ENCODE results near the gene STUM.

Gene STUM

DNA sequence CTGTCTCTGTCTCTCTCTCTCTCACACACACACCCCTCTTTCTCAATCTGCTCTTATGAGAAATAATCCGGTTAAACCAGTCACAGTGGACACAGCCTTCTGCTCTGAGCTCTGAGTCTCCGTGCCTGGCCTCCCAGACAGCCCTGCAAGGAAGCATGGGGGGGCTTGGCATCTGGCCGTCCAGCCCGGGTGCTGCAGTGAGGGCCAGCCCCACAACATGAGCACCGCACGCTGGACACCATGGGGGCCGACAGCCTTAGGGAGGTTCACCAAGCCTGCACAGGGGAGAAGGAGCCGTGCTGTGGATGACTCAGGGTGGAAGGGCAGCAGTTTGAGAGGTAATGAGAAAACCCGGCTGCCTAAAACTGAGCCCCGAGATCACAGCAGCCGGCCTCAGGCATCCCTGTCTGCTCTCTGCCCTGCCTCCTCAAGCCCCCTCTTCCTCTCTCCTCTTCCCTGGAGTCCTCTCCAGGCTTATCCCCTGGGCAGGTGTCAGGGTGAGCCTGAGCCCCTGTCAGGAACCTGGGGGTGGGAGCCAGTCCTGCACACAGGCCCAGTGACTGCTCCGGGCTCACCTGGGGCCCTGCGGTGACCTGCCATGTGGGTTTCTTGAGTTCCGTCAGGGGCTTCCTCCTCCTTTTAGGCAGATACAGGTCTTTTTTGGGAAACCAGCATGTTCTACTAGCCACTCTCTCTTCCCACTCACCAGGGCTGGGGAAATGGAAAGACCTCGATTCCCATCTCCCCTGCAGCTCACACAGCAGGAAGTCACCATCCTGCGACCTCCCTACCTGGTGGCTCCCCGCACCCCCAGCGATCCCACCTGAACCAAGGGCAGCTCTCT lies 97.7 kb downstream of the STUM start:
- peaks cover 49% of the 10 kb centered on the region for H3K4me1 ChIP-seq (ENCODE audit: insufficient read depth, low read length)
- H3K4me3 ChIP-seq (ENCODE audit: low read depth in 1 of 2, low read length in 2 of 2): no peak overlapping the region
- H3K9ac ChIP-seq (ENCODE audit: low read length): no peak overlapping the region
- no peaks in the 10 kb centered on the region for H3K9me3 ChIP-seq (ENCODE audit: low read length)
- no peaks in the 10 kb centered on the region for H3K27me3 ChIP-seq (ENCODE audit: control insufficient read depth in 1 of 2, insufficient read depth in 2 of 2, low read length in 2 of 2)
- H3K36me3 ChIP-seq (ENCODE audit: insufficient read depth, low read length): peaks cover 51% of the 10 kb centered on the region
- peak overlapping the region; percentile 47 for H3K27ac ChIP-seq (ENCODE audit: low read depth, low read length)

DNA sequence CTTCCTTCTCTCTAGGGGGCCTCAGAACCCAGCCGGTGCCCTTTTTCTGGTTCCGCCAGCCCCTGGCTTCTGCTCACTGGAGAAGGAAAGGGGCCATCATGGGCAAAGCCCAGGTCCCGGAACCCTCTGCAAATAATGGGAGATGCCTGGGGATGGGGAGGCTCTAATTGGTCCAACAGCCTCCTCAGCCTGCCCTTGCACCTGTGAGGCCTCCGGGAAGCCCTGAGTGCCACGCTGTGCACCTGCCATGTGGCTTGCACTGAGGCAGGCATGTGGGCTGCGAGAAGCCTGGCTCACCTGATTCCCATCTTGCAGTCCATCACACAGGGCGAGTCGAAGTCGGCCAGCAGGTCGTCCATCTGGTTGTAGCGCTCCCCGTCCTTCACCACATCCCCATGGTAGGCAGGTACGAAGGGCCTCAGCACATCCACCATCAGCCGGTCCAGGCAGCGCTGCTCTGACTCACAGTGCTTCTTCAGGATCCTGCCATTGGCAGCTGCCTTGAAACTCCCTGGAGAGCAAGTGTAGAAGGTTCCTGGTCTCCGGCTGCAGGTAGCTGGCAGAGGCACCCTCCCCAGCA lies 98.4 kb downstream of the STUM start:
- peaks cover 48% of the 10 kb centered on the region for H3K36me3 ChIP-seq (ENCODE audit: insufficient read depth, low read length)
- H3K9me3 ChIP-seq (ENCODE audit: low read length): no peaks in the 10 kb centered on the region
- H3K4me1 ChIP-seq (ENCODE audit: insufficient read depth, low read length): peaks cover 49% of the 10 kb centered on the region
- no peak overlapping the region for H3K9ac ChIP-seq (ENCODE audit: low read length)
- peak overlapping the region; percentile 31 for H3K27ac ChIP-seq (ENCODE audit: low read depth, low read length)
- no peak overlapping the region for H3K4me3 ChIP-seq (ENCODE audit: low read depth in 1 of 2, low read length in 2 of 2)
- H3K27me3 ChIP-seq (ENCODE audit: control insufficient read depth in 1 of 2, insufficient read depth in 2 of 2, low read length in 2 of 2): no peaks in the 10 kb centered on the region

DNA sequence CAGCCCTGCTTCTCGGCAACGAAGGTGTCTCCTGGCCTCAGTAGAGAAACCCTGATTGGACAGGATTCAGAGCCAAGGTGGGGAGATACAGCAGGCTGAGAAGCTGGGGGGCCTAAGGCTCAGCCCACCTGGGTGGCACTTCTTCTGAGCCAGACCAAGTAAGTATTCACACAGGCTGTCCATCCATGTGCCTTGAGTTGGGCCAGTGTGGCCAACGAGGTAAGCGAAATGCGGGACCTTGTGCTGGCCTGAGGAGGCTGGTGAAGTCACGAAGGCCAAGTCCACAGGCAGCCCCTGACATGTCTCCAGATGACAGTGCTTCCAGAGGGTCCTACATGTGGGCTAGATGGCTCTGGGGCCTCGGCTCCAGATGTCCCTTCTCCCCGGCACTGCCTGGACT lies 99.2 kb downstream of the STUM start:
- Histone ChIP-seq H3K4me1 (ENCODE audit: insufficient read depth, low read length) (peaks cover 48% of the 10 kb centered on the region), H3K9me3 (ENCODE audit: low read length) (no peaks in the 10 kb centered on the region), H3K27me3 (ENCODE audit: control insufficient read depth in 1 of 2, insufficient read depth in 2 of 2, low read length in 2 of 2) (no peaks in the 10 kb centered on the region), H3K9ac (ENCODE audit: low read length) (no peak overlapping the region), H3K27ac (ENCODE audit: low read depth, low read length) (no peak overlapping the region), H3K4me3 (ENCODE audit: low read depth in 1 of 2, low read length in 2 of 2) (no peak overlapping the region), H3K36me3 (ENCODE audit: insufficient read depth, low read length) (peaks cover 48% of the 10 kb centered on the region)

DNA sequence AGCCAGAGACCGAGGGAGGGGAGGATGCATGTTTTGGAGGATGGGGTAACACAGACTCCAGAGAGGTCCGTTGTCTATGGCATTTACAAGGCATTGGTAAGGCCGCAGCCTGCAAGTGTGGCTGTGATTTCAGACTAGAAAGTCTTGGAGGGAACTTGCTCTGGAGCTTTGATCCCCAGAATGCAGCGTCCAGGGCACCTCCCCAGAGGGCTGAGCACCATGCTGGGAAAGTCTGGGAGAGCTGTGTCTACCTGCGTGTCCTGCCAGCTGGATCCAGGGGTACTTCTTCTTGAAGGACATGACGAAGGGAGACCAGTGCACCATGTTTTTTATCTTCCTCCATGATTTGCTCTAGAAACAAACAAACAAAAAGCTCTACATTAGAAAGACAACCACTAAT lies 99.9 kb downstream of the STUM start:
- Histone ChIP-seq H3K4me3 (ENCODE audit: low read depth in 1 of 2, low read length in 2 of 2) (no peak overlapping the region), H3K36me3 (ENCODE audit: insufficient read depth, low read length) (peaks cover 46% of the 10 kb centered on the region), H3K4me1 (ENCODE audit: insufficient read depth, low read length) (peaks cover 41% of the 10 kb centered on the region), H3K27ac (ENCODE audit: low read depth, low read length) (no peak overlapping the region), H3K9me3 (ENCODE audit: low read length) (no peaks in the 10 kb centered on the region), H3K27me3 (ENCODE audit: control insufficient read depth in 1 of 2, insufficient read depth in 2 of 2, low read length in 2 of 2) (no peaks in the 10 kb centered on the region), H3K9ac (ENCODE audit: low read length) (no peak overlapping the region)

DNA sequence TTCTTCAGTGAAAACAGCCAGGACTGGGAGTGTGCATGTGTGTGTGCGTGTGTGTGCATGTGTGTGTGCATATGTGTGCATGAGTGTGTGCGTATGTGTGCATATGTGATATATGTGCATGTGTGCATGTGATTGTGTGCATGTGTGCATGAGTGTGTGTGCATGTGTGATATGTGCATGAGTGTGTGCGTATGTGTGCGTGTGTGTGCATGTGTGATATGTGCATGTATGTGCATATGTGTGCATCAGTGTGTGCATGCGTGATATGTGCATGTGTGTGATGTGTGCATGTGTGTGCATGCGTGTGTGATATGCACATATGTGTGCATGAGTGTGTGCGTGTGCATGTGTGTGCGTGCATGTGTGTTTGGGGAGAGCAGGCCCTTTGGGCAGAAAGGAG lies 100.7 kb downstream of the STUM start:
- H3K36me3 ChIP-seq (ENCODE audit: insufficient read depth, low read length): peaks cover 40% of the 10 kb centered on the region
- H3K4me1 ChIP-seq (ENCODE audit: insufficient read depth, low read length): peaks cover 36% of the 10 kb centered on the region
- no peak overlapping the region for H3K4me3 ChIP-seq (ENCODE audit: low read depth in 1 of 2, low read length in 2 of 2)
- H3K9me3 ChIP-seq (ENCODE audit: low read length): no peaks in the 10 kb centered on the region
- H3K27ac ChIP-seq (ENCODE audit: low read depth, low read length): no peak overlapping the region
- no peaks in the 10 kb centered on the region for H3K27me3 ChIP-seq (ENCODE audit: control insufficient read depth in 1 of 2, insufficient read depth in 2 of 2, low read length in 2 of 2)
- no peak overlapping the region for H3K9ac ChIP-seq (ENCODE audit: low read length)

DNA sequence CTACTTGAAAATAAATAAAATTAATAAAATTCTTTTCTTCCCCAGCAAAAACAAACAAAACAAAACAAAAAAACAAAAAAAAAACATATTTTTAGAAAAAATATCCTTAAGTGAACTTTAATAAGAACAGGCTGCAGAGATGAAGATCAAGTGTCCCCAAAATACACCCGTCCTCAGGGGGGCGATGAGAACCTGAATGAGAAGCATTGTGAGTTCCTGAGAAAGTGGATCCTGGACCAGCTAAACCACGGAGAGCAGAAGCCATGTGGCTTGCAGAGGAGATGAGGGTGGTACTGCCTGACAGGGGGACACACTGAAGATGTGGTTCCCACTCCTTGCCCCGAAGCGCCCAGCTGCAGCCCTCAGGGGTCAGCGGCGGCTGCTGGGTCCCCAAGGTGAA lies 101.2 kb downstream of the STUM start:
- Histone ChIP-seq H3K27ac (ENCODE audit: low read depth, low read length) (no peak overlapping the region), H3K9ac (ENCODE audit: low read length) (no peak overlapping the region), H3K4me1 (ENCODE audit: insufficient read depth, low read length) (peaks cover 31% of the 10 kb centered on the region), H3K9me3 (ENCODE audit: low read length) (no peaks in the 10 kb centered on the region), H3K27me3 (ENCODE audit: control insufficient read depth in 1 of 2, insufficient read depth in 2 of 2, low read length in 2 of 2) (no peaks in the 10 kb centered on the region), H3K4me3 (ENCODE audit: low read depth in 1 of 2, low read length in 2 of 2) (no peak overlapping the region), H3K36me3 (ENCODE audit: insufficient read depth, low read length) (peaks cover 35% of the 10 kb centered on the region)

DNA sequence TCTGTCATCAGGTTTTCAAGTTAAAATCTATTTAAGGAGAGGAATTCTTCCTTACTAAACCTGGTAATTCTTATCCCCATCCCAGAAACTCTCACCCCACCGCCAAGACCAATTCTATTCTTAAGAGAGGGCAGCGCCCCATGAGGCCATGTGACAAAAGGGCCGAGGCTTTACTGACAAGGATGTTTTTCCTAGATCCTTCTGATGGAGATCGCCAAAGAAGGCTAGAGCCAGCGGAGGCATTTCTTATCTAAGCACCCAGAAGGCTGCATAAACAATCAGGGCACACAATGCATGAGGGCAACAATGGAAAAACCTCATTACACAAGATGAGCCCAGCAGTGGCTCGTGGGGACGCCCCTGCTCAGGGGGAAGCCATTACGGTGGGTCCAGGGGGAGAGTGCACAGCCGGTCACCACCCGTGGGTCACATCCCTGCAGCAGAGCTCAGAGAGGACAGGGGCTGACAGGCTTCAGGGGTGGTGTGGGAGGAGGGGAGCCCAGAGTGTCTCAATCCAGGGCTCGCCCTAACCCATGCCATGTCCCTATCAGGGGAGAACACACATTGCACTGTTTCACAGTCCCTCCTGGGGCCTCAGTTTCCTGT lies 101.8 kb downstream of the STUM start:
- Histone ChIP-seq H3K36me3 (ENCODE audit: insufficient read depth, low read length) (peaks cover 30% of the 10 kb centered on the region), H3K9ac (ENCODE audit: low read length) (peak overlapping the region; percentile 8), H3K27me3 (ENCODE audit: control insufficient read depth in 1 of 2, insufficient read depth in 2 of 2, low read length in 2 of 2) (no peaks in the 10 kb centered on the region), H3K27ac (ENCODE audit: low read depth, low read length) (no peak overlapping the region), H3K4me1 (ENCODE audit: insufficient read depth, low read length) (peaks cover 25% of the 10 kb centered on the region), H3K9me3 (ENCODE audit: low read length) (no peaks in the 10 kb centered on the region), H3K4me3 (ENCODE audit: low read depth in 1 of 2, low read length in 2 of 2) (no peak overlapping the region)

DNA sequence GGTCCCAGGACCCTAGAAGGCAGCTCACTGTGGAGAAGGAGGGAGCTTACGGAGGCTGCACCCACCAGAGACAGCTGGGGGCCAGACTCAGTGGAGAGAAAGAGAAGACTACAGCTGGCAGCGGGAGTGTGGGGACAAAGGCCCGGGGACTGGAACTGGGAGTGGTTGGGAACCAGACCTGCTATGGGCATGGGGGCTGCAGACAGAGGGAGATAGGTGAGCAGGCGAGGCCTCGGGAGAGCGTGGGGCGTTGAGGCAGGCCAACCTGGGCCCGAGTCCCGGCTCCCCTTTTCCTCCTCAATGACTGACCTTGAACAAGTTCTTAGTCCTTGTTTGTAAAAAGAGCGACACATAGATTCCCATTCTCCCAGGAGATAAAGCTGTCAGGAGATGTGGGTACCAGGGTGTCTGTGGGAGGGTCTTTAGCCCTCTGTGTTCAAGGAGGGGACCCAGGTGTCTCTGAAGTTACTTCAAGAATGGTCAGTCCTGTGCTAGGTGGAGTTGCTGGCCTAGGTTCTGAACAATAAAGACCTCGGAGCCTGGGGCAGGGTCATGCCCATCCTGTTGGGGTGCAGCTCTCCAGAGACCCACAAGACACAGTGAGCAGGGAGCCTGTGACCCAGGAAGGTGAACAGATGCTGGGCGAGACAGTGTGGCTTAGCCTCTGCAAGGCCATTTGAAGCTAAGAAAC lies 102.6 kb downstream of the STUM start:
- no peak overlapping the region for H3K9ac ChIP-seq (ENCODE audit: low read length)
- peaks cover 17% of the 10 kb centered on the region for H3K4me1 ChIP-seq (ENCODE audit: insufficient read depth, low read length)
- no peak overlapping the region for H3K4me3 ChIP-seq (ENCODE audit: low read depth in 1 of 2, low read length in 2 of 2)
- peaks cover 28% of the 10 kb centered on the region for H3K36me3 ChIP-seq (ENCODE audit: insufficient read depth, low read length)
- no peak overlapping the region for H3K27ac ChIP-seq (ENCODE audit: low read depth, low read length)
- H3K9me3 ChIP-seq (ENCODE audit: low read length): no peaks in the 10 kb centered on the region
- H3K27me3 ChIP-seq (ENCODE audit: control insufficient read depth in 1 of 2, insufficient read depth in 2 of 2, low read length in 2 of 2): no peaks in the 10 kb centered on the region

DNA sequence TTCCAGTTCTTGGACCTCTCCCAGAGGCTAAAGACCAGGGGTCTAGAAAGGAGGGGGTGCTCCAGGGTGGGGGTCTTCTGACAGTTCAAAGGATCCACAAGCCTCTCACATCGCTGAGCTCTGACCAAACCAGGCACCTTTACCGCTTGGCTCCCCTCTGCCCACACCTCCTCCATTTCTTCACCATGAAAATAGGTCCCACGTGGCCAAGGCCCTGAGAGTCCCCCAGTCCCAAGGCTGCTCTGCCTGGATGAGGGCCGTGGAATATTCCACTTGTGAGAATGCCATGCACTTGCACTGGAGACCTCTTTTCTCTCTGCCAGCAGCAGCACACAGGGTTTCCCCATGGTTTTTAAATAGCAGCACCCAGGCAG lies 103.2 kb downstream of the STUM start:
- Histone ChIP-seq H3K4me3 (ENCODE audit: low read depth in 1 of 2, low read length in 2 of 2) (no peak overlapping the region), H3K36me3 (ENCODE audit: insufficient read depth, low read length) (peaks cover 23% of the 10 kb centered on the region), H3K27me3 (ENCODE audit: control insufficient read depth in 1 of 2, insufficient read depth in 2 of 2, low read length in 2 of 2) (no peaks in the 10 kb centered on the region), H3K9me3 (ENCODE audit: low read length) (no peaks in the 10 kb centered on the region), H3K27ac (ENCODE audit: low read depth, low read length) (no peak overlapping the region), H3K9ac (ENCODE audit: low read length) (no peak overlapping the region), H3K4me1 (ENCODE audit: insufficient read depth, low read length) (peaks cover 11% of the 10 kb centered on the region)

DNA sequence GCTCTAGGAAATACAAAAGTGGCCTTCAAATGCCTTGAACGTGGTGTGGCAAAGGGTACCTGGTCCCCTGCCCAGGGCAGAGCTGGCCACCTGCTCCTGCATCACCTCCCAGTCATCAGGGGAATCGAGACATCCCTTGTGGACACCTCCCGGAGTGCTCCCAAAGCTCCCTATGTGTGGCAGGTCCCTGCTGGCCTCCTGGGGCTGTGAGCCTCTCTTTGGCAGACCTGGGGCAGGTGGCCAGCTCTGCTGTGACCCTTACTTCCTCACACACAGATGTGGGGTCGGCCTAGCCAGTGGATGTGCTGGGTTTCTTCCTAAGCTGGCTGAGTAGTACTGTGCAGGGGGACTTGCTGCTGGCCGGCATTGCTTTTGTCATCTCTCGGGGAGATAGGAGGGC lies 104.0 kb downstream of the STUM start:
- Histone ChIP-seq H3K27me3 (ENCODE audit: control insufficient read depth in 1 of 2, insufficient read depth in 2 of 2, low read length in 2 of 2) (no peaks in the 10 kb centered on the region), H3K9ac (ENCODE audit: low read length) (no peak overlapping the region), H3K27ac (ENCODE audit: low read depth, low read length) (no peak overlapping the region), H3K36me3 (ENCODE audit: insufficient read depth, low read length) (peaks cover 14% of the 10 kb centered on the region), H3K4me1 (ENCODE audit: insufficient read depth, low read length) (peaks cover 6% of the 10 kb centered on the region), H3K4me3 (ENCODE audit: low read depth in 1 of 2, low read length in 2 of 2) (no peak overlapping the region), H3K9me3 (ENCODE audit: low read length) (no peaks in the 10 kb centered on the region)

DNA sequence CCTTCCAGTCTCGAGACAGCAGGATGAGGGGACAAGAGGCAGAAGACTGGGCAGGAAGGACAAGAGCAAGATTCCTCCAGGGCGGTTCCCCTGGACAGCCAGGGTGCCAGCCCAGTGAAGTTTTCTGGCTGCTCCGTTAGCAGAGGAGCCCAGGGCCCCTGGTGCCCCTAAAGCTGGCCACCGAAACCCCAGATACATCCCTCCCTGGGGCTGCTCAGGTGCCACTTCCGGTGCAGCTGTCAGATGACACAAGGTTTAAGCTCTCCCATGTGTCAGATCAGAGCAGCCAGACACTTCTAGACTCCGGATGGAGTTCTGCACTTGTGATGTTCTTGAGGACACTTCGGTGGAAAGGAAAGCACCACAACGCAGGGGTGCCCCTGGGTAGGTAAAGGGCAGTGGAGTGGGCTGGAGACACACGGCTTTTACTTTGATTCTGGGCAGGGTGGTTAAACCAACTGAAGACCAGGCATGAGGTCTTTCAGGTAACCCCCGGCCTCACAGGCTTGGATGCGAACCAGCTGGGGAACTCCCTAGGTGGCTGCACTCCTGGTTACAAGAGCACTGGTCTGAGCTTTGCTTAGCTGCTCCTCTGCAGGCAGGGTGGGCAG lies 104.9 kb downstream of the STUM start:
- H3K4me3 ChIP-seq (ENCODE audit: low read depth in 1 of 2, low read length in 2 of 2): no peak overlapping the region
- H3K36me3 ChIP-seq (ENCODE audit: insufficient read depth, low read length): peaks cover 6% of the 10 kb centered on the region
- peak overlapping the region; percentile 45 for H3K27ac ChIP-seq (ENCODE audit: low read depth, low read length)
- peaks cover 6% of the 10 kb centered on the region for H3K4me1 ChIP-seq (ENCODE audit: insufficient read depth, low read length)
- H3K9me3 ChIP-seq (ENCODE audit: low read length): no peaks in the 10 kb centered on the region
- no peaks in the 10 kb centered on the region for H3K27me3 ChIP-seq (ENCODE audit: control insufficient read depth in 1 of 2, insufficient read depth in 2 of 2, low read length in 2 of 2)
- H3K9ac ChIP-seq (ENCODE audit: low read length): no peak overlapping the region

Measured in muscle layer of colon (tissue), 2 donors.